ENCODE results near the gene FGG. TPM values are rescaled to one million over a fixed set of nuclear protein-coding genes. Genes with fewer than 3 reads are reported as not detected.

The FGG gene
- total and polyA plus RNA-seq, 2 of the 13 experiments (the other 11 are each of a cell fraction or from before 2014, with no cell fraction given): 1,037 to 2,423 TPM

- TF ChIP-seq MTA1 (CRISPR knock-in tag; IDR thresholded peaks at IDR 0.05; ENCODE audit: borderline replicate concordance): no peak
- TF ChIP-seq PBX3 (CRISPR knock-in tag; IDR thresholded peaks at IDR 0.05; ENCODE audit: borderline replicate concordance): no peak
- TF ChIP-seq TEAD3 (CRISPR knock-in tag; optimal IDR thresholded peaks at IDR 0.05; ENCODE audit: borderline replicate concordance): peak; percentile 86
- no peak for TF ChIP-seq ATRX (CRISPR knock-in tag; IDR thresholded peaks at IDR 0.05; ENCODE audit: borderline replicate concordance)
- TF ChIP-seq TRIM24 (CRISPR knock-in tag; IDR thresholded peaks at IDR 0.05): no peak
- peak; percentile 93 for TF ChIP-seq PAXIP1 (CRISPR knock-in tag; conservative IDR thresholded peaks at IDR 0.05)
- no peak for TF ChIP-seq ZNF160 (CRISPR knock-in tag; IDR thresholded peaks at IDR 0.05)
- TF ChIP-seq GATA4 (IDR thresholded peaks at IDR 0.05; ENCODE audit: borderline replicate concordance, low read depth): peak; percentile 96
- TF ChIP-seq ARNT (IDR thresholded peaks at IDR 0.05): no peak
- no peak for TF ChIP-seq ZBTB38 (CRISPR knock-in tag; IDR thresholded peaks at IDR 0.05)
- no peak for TF ChIP-seq SMAD1 (CRISPR knock-in tag; IDR thresholded peaks at IDR 0.05; ENCODE audit: borderline replicate concordance, low read depth)
- no peak for TF ChIP-seq ZNF333 (CRISPR knock-in tag; IDR thresholded peaks at IDR 0.05; ENCODE audit: borderline replicate concordance)
- TF ChIP-seq SCMH1 (CRISPR knock-in tag; IDR thresholded peaks at IDR 0.05; ENCODE audit: borderline replicate concordance): no peak
- TF ChIP-seq ZNF615 (CRISPR knock-in tag; IDR thresholded peaks at IDR 0.05; ENCODE audit: borderline replicate concordance): no peak
- no peak for TF ChIP-seq ZNF776 (CRISPR knock-in tag; IDR thresholded peaks at IDR 0.05)
- 0 out of 2 replicates have a peak, but pooled peaks have one; percentile 65 for TF ChIP-seq BRD4 (CRISPR knock-in tag; IDR thresholded peaks at IDR 0.05)
- TF ChIP-seq ZUFSP (CRISPR knock-in tag; IDR thresholded peaks at IDR 0.05; ENCODE audit: borderline replicate concordance): no peak
- TF ChIP-seq SMAD9 (CRISPR knock-in tag; IDR thresholded peaks at IDR 0.05): no peak
- TF ChIP-seq EED (CRISPR knock-in tag; IDR thresholded peaks at IDR 0.05): no peak
- peak; percentile 54; the same call in 1 of the 2 replicates for TF ChIP-seq ZNF629 (CRISPR knock-in tag; conservative IDR thresholded peaks at IDR 0.05)
- TF ChIP-seq NFKB2 (CRISPR knock-in tag; IDR thresholded peaks at IDR 0.05; ENCODE audit: borderline replicate concordance): no peak
- no peak for TF ChIP-seq ZNF816 (CRISPR knock-in tag; IDR thresholded peaks at IDR 0.05; ENCODE audit: borderline replicate concordance)
- TF ChIP-seq MXD4 (CRISPR knock-in tag; IDR thresholded peaks at IDR 0.05): peak; percentile 49; the same call in 1 of the 2 replicates
- TF ChIP-seq ATM (IDR thresholded peaks at IDR 0.05; ENCODE audit: borderline replicate concordance): no peak
Measured at GRCh38 chr4:154559494-154560418, 52.7 kb downstream of the FGG start (continued).

All from HepG2 (cell line).